Superior temporal gyrus (tissue), 1 donor: Measurements from ENCODE around the gene NR2C1.
"Not testable (repeated sequence)": the region's sequence is repeated elsewhere in the genome, so short reads cannot be mapped to it uniquely, and the experiment has no call there.

ENCODE experiments used
- DNase-seq: peaks from one replicate; pipeline ENCODE4 v3.0.0-alpha.2; 2016; ENCODE audit errors: extremely low spot score

Gene NR2C1

GRCh38 chr12:95072900-95073697 is at the start of gene NR2C1:
NR2C1 (minus strand) TSS chr12:95073618; CDS start chr12:95067384, 6,234 bp downstream.
- peak; percentile 91 for DNase-seq

- no peak for DNase-seq
Observed at GRCh38 chr12:95118788-95119179, 45.4 kb upstream of the NR2C1 start.

DNA sequence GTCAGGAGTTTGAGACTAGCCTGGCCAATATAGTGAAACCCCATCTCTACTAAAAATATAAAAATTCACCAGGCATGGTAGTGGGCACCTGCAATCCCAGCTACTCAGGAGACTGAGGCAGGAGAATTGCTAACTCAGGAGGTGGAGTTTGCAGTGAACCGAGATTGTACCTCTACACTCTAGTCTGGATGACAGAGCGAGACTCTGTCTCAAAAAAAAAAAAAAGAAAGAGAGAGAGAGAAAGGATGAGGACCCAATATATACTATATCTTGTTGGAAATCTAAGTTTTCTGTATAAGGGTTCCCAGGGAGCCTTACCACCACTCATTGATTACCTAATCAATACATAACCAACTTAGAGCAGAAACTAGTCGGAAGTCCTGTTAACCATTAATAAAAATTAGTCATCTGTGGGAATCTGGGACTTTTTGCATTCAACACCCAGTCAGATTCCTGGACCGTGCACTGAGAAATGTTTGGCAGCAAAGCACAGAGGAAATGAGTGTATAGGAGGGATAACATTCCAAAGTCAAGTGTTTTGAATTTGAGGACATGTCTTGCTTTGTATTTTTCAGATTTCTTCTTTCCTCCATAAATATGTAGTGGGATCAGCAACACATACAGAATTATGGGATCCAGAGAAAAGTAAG is 44.8 kb upstream of the NR2C1 start:
- no peak for DNase-seq

- peak; percentile 92 for DNase-seq
Observed at GRCh38 chr12:95117178-95117599, 43.8 kb upstream of the NR2C1 start.

DNA sequence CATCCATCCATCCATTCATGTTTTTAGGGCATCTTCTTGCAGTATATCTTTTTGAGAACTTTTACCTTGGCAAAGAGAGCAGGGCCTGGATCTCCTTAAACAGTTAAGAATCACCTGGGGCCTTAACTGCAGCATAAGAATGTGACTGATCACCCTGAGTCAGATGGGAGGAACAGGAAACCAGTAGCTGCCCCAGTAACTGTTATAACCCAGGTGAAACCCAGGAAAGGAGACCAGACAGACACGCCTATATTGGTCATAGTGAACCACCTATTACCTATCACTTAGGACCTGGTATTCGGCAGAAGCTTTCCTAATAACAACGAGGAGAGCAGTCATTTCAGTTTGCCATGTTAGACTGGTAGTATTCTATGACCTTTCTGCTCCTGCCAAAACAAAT is 43.4 kb upstream of the NR2C1 start:
- no peak for DNase-seq

GRCh38 chr12:95116341-95116740 is 42.9 kb upstream of the NR2C1 start:
- no peak for DNase-seq

- DNase-seq, result no peak
Observed at GRCh38 chr12:95115641-95116040, 42.2 kb upstream of the NR2C1 start.

GRCh38 chr12:95114766-95115405 is 41.5 kb upstream of the NR2C1 start:
- DNase-seq, result no peak

- no peak for DNase-seq
Observed at GRCh38 chr12:95107362-95107761, 33.9 kb upstream of the NR2C1 start.

DNA sequence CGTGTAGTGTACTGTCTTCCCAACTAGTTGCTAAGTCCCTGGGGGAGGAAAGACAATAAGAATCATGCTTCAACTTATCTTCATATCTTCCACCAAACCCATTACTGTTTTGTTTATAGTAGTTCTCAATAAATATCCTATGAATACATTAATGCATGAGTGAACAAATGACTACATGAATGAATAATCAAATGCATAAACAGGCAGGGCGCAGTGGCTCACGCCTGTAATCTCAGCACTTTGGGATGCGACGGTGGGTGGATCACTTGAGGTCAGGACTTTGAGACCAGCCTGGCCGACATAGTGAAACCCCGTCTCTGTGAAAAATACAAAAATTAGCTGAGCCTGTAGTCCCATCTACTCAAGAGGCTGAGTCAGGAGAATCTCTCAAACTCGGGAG is 32.1 kb upstream of the NR2C1 start:
- DNase-seq, result no peak

- DNase-seq, result no peak
Observed at GRCh38 chr12:95104919-95105452, 31.6 kb upstream of the NR2C1 start.

GRCh38 chr12:95102916-95103671 is 29.7 kb upstream of the NR2C1 start:
- no peak for DNase-seq

DNA sequence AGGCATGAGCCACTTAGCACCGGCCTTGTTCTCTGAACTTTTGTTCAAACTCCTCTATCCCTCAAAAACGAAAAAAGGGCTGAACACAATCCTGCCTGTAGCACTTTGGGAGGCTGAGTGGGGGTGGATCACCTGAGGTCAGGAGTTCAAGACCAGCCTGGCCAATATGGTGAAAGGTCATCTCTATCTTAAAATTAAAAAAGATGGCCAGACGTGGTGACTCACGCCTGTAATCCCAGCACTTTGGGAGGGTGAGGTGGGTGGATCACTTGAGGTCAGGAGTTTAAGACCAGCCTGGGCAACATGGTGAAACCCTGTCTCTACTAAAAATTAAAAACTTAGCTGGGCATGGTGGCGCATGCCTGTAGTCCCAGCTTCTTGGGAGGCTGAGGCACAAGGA is 28.5 kb upstream of the NR2C1 start:
- not testable (repeated sequence) for DNase-seq

GRCh38 chr12:95100264-95101190 is 27.1 kb upstream of the NR2C1 start:
- no peak for DNase-seq

GRCh38 chr12:95099270-95099790 is 25.9 kb upstream of the NR2C1 start:
- no peak for DNase-seq

- peak; percentile 68 for DNase-seq
Observed at GRCh38 chr12:95096852-95097251, 23.4 kb upstream of the NR2C1 start.

GRCh38 chr12:95096378-95096777 is 23.0 kb upstream of the NR2C1 start:
- no peak for DNase-seq

DNA sequence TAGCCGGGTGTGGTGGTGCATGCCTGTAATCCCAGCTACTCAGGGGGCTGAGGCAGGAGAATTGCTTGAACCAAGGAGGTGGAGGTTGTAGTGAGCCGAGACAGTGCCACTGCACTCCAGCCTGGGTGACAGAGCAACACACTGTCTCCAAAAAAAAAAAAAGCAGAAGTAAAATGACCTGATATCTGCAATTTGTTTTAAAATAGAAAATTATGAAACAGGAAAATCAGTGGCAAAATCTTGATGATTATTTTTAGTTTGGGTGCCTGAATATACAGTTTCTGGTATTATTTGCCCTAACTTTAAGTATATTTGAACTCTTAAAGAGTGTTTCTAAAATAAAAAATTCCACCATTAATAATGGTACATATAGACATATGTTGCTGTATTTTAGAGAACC is 22.4 kb upstream of the NR2C1 start:
- not testable (repeated sequence) for DNase-seq

DNA sequence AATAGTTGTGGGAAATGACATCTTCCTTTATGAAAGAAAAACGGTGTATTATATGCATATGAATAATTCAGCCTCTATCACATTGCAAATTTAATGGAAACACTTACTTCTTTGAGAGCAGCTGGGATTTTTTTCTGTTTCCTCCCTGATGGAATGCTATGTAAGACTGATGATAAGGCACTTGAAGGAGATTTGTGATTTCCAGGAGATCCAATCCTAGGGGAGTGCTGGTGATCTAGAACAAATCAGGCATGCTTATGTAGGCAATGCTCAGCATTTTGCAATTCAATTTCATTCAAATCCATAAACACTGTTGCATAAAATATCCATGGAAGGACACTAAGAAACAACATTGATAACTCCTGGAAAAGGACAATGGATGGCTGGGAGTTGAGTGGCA is 16.0 kb upstream of the NR2C1 start:
- no peak for DNase-seq

DNA sequence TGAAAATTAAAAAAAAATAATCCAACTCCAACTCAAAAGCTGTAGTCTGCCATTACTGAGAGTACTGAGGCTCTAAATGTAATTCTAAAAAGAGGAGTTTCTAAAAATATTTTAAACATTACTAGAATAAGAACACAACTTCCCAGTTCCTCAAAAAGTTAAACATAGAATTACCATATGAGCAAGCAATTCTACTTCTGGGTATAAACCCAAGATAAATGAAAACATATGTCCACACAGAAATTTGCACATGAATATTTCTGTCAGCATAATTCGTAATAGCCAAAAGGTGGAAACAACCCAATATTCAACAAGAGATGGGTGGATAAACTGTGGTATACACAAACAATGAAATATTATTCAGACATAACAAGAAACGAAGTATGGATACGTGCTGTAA is 15.0 kb upstream of the NR2C1 start:
- no peak for DNase-seq
